G401.6 (cell line): ENCODE results near the gene GIMAP7.
"Not testable (repeated sequence)": the region's sequence is repeated elsewhere in the genome, so short reads cannot be mapped to it uniquely, and the experiment has no call there.

Experiments
- FAIRE-seq: peaks from 2 replicates; lab custom pipeline; 2012; peaks lifted over from hg19 to GRCh38; lab: Jason Lieb, UNC

Gene GIMAP7

DNA sequence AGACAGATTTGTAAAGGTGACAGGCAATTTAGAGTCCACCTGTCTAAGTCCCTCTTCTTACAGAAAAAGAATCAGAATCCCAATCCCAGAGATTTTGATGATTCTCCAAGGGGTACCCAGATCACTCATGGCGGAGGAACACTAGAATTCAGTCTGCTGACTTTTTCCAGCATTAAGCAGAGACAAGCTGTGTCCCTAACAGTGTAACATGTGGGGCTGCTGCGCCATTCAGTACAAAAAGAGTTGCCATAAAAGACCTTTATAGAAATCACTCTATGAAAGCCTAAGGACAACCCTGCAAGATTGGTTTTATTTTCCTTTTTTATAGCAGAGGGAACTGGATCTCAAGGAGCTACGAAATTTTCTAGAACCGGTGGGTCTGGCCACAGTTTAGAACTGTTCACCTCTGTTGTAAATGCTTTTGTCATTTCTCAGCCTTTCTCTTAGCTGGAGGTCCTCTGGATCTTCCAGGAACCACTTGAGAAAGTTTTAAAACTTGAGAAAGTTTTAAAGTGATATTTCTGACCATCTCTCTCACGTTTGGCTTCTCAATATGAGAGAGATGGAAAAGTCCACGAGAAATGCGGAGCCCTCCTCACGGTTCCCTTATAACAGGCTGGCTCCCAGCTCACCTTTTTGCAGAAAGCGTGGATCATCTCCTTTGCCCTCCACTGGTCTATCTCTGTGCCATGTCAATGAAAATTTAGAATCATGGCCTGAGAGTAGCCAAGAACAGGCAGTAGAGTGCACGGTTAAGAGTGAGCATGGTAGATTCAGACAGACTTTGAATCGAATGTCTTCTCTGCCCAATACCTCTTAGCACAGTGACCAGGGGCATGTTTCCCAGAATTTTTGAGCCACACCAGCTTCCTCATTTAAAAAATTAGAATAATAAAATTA lies 826 bp downstream of the GIMAP7 start:
- no peak for FAIRE-seq

DNA sequence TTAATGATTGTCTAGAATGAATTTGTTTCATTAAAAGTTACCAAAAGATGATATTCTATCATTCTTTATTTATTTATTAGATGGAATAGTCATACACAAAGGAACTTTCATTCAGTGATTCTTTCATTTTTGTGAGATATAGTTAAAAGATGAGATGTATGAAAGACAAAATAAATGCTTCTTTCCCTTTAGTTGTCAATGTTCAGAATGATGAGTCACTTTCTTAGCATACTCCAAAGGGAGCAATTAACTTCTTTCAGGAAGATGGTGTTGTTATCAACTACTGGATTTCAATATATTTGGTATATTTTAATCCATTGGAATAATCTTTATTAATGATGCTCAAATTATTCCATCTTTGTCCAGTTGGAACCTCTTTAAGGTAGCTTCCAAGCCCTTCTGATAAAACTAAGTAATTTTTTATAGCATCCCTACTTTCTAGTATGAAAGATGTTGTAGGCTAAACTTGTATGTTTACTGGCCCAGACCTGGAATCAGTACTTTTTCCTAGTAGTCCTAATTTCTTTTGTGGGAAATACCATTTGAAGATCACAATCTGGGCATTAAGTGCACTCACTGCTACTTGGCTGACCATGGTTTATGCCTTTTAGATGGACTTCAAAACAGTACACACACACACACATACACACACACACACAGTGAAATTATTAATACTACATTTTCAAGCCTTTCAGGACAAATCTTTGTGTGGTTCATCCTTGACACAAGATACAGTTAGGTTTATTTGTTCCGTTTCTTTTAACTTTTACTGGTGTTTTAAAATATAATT lies 2.5 kb downstream of the GIMAP7 start:
- FAIRE-seq = no peak

DNA sequence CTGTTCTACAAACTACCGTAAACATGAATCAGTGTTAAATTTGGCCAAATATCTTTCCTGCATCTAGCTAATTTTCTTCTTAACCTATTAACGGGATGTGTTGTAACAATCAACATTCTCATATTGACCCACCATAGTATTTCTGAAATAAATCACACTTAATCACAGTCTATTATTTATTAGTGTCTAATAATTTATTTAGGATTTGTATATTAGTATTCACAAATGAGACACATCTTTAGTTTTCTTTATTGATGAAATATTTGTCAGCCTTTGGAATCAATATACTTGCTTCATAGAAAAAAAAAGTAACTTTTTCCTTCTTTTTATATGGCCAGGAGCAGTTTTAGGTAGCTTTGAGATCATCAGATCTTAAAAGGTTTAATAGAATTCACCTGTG lies 4.6 kb downstream of the GIMAP7 start:
- no peak for FAIRE-seq

DNA sequence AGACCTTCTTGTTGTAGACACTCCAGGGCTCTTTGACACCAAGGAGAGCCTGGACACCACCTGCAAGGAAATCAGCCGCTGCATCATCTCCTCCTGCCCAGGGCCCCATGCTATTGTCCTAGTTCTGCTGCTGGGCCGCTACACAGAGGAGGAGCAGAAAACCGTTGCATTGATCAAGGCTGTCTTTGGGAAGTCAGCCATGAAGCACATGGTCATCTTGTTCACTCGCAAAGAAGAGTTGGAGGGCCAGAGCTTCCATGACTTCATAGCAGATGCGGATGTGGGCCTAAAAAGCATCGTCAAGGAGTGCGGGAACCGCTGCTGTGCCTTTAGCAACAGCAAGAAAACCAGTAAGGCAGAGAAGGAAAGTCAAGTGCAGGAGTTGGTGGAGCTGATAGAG lies 5.5 kb downstream of the GIMAP7 start:
- FAIRE-seq = no peak

DNA sequence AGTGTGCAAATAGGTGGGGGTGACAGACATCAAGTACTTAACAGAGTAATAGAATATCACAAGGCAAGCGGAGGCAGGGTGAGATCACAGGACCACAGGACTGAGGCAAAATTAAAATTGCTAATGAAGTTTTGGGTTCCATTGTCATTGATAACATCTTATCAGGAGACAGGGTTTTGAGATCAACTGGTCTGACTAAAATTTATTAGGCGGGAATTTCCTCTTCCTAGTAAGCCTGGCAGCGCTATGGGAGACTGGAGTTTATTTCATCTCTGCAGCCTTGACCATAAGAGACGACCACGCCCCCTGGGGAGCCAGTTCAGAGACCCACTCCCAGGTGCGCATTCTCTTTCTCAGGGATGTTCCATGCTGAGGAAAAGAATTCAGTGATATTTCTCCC lies 8.3 kb downstream of the GIMAP7 start:
- FAIRE-seq = not testable (repeated sequence)

DNA sequence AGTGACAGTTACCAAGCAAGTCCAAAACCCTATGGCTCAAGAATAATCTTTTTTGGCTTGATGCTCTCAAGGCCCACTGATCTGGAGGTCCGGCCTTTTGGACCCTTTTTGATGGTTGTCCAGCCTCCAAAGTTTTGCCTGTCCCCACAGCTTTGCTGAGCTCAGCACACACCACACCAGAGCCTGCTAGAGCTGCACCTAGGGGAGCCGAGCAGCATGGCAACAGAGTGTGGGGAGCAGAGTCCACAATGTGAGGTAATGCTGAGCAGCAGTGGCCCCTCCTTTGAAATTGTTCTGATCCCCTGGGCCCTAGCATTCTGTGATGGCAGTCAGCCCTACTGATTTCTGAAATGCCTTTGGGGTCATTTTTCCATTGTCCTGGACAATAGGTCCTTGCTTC lies 9.3 kb downstream of the GIMAP7 start:
- no peak for FAIRE-seq

DNA sequence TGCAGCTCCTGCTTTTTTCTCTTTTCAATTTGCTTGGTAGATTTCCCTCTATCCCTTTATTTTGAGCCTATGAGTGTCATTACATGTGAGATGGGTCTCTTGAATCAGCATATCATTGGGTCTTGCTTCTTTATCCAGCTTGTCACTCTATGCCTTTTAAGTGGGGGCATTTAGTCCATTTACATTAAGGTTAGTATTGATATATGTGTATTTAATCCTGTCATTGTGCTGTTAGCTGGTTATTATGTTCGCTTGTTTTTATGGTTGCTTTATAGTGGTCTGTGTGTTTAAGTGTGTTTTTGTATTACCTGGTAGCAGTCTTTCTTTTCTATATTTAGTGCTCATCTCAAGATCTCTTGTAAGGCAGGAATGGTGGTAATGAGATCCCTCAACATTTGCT lies 17.0 kb downstream of the GIMAP7 start:
- FAIRE-seq = no peak

DNA sequence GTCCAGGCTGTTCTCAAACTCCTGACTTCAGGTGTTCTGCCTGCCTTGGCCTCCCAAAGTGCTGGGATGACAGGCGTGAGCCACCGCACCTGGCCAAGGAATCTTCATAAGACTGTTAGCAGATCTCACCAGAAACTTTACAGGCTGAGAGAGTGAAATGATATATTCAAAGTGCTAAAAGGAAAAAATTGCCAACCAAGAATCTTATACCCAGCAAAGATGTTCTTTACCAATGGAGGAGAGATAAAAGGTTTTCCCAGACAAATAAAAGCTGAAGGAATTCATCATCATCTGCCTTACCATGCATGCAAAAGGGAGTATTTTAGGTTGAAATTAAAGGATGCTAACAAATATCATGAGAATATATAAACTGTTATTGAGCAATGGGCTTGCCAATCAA lies 23.6 kb downstream of the GIMAP7 start:
- FAIRE-seq = no peak

DNA sequence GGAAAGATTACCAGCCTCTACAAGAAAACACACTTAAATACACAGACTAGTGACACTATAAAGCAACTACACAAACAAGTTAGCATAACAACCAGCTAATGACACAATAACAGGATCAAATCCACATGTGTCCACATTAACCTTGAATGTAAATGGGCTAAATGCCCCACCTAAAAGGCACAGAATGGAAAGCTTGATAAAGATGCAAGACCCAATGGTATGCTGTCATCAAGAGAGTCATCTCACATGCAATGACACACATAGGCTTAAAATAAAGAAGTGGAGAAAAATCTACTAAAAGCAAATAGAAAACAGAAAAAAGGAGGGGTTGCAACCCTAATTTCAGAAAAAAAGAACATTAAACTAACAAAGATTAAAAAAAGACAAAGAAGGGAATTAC lies 38.5 kb downstream of the GIMAP7 start:
- FAIRE-seq = no peak

DNA sequence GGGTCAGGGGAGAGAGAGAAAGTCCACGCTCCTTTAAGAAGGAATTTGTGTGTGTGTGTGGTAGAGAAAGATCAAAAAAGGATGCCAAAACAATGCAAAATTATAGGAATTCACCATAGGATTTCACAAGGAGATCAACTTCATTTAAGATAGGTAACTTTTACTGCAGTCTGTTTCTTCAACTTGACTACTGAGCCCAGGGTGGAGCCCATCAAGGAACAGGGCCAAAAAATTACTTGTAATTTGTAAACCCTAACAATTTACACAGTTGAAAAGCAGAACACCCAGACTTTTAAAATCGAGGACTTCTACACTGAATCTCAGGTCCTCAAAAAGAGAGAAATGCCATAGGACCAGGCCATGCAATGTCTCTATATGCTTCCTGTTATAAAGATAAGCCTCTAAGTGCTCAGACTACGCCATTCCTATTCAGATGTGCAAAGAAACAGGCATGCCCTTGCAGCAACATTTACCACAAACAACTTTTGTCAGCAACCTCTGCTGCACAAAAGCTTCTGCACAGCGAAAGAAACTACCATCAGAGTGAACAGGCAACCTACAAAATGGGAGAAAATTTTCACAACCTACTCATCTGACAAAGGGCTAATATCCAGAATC lies 42.0 kb downstream of the GIMAP7 start:
- no peak for FAIRE-seq

DNA sequence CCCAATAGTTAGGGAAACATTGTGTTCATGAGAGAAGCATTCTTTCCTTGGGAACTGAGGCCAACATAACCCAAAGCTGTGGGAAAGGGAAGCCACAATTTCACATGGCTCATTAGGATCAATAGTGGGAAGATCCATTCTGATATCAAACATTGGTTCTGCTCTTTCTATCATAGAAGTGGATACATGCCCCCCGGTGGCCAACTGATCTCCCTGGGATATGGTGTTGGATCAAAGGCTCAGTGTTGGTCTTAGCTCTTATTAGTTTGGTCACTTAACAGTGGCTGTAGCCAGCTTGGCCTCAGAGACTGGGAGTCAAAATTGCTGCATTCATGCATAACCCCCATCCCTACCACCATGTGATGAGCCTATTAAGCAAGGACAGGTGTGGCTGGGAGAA lies 45.8 kb downstream of the GIMAP7 start:
- FAIRE-seq = no peak

DNA sequence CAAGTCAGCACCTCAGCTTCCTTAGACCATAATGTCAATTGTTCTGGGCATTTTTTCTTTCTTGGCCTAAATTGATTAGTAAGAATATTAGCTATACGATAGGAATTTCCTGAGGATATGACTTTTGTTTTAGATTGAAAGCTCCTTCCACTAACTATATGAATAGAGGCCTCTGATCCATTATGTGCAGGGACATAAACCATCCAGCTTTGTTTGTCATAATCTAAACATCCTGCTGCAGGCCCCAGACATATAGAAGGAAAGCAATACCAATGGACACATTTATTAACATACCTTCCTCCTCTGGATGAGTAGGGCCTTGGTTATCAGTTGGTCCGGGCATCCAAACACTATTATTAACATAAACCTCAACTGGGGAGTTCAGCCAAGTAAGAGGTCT lies 48.2 kb downstream of the GIMAP7 start:
- no peak for FAIRE-seq

DNA sequence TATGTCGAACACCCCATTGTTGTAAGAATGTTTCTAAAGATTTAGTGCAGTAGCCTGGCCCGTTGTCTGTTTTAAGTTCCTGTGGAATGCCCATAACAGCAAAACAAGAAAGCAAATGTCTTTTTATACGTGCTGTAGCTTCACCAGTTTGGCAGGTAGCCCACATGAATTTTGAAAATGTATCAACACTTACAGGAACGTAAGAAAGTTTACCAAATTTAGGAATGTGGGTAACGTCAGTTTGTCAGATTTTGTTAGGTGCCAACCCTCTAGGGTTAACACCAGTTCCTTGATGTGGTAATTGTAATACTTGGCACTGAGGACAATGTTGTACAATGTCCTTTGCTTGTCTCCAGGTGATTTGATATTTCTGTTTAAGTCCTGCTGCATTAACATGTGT lies 49.3 kb downstream of the GIMAP7 start:
- FAIRE-seq = no peak

DNA sequence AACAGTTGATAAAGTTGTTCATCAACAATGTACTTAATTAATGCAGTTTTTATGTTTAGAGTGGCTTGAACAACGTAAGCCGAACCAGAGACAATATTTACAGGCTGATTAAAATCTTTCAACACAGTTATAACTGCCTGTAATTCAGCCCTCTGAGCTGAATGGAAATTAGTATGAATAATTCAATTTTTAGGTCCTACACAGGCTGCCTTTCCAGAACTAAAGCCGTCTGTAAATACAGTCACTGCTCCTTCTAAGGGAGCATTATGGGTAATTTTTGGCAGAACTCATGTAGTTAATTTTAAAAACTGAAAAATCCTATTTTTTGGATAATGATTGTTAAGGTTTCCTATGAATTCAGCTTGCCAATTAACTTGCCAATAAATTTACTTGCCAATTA lies 49.9 kb downstream of the GIMAP7 start:
- FAIRE-seq = no peak

DNA sequence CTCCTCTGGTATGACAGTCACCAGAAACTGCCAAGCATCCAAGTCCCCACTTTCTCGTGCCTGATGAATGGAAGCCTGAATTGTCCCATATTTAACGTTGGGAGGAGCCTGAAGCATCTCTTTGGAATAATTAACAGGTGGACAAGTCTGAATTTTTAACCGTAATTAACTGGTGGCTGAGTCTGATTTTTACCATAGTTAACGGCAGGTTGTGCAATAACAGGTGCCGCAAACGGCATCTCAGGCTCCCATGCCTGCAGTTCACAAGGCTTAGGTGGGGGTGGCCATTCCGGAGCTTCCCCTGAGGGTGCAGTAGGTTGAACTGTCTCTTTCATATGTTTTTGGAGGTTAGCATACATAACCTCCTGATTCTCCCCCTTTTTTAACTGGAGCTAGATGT lies 50.6 kb downstream of the GIMAP7 start:
- FAIRE-seq = no peak

DNA sequence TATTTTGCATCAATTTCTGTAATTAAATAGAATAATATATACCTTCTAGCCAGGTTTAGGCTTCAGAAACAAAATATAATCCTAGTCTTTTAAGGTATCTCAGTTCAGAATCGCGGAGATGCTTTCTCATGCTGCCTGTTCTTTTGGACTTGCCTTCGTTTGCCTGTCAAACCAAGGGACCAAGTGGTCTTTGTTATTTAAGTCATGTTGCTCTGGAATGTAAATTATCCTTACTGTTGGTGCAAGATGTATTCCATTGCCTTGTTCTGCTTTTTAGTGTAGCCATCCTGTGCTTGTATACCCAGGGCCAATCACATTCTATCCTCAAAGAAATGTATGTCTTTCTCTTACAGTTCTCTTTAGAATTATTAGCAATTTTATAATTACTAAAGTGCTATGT lies 51.5 kb downstream of the GIMAP7 start:
- no peak for FAIRE-seq

DNA sequence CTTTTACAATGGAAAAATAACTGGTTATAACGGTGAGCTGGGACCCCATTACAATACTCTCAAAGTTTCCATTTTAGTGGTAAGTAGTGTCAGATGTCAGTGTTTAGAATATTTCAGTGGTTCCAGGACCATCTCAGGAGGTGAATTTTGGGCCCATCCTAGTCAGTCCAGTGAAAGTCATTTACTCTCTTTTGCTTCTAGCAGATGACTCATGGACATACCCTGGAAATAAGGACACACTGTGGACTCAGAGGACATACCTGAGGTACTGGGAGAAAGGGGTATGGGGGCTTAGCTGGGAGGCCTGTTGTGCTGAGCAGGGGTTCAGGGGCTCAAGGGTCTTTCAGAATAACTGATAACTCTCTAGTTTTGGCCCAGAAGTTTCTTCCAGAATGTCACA lies 51.9 kb downstream of the GIMAP7 start:
- no peak for FAIRE-seq

DNA sequence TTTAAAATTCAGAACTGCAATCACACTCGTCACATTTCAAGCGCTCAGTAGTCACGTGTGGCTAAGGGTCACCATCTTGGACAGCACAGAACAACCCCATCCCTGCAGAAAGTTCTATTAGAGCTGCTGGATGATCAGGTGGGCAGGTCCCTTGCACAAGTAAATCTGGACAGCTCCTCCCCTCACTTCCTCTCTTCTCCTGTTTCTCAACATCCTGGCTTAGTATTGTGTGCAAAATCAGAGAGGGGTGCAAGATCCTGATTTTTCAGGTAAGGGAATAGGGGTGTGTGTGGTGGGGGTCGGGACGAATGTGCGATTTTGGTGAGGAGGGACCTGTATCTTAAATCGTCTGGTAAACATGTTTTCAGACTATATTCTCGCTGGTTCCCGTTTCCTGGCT lies 52.5 kb downstream of the GIMAP7 start, which contains the start of gene GIMAP4:
TSS of gene GIMAP4 (plus strand) at position 222 of the 400 bp plus-strand sequence. CDS start 2,512 bp downstream, outside the sequence.
- no peak for FAIRE-seq

DNA sequence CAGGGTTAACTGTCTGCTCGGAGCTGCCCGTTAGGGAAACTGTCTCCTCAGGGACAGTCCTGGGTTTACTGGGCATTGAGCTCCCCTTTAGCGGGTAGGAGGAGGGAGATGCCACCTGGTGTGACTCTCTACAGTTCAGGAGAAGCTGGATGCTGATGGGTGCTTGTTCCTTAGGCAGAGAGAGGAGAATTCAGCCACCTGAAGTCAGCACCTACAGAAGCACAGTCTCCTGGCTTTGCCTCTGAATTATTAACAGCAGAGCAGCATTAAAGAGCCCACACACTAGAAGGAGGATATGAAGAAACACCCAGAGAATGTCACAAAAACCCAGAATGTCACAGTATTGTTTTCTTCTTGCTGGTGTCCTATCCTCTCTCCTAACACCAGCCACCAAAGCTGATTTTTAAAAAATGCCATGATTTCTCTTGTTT lies 53.2 kb downstream of the GIMAP7 start:
- FAIRE-seq = no peak

DNA sequence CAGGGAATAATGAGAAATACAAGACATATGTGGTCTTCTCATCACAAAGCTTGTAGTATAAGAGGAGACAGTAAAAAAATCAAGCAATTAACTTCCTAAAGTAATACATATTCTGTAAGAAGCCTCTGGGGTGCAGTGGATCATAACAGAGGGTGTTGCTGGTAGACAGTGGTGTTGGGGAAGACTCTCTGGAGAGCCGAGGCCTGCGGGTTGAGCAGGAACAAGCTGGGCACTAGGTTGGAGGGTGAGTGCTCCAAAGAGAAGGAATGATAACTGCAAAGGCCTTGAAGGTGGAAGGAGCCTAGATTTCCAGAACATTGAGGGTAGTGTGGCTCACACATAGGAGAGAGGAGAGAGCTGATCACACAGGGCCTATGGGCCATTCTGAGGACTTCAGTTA lies 54.0 kb downstream of the GIMAP7 start:
- FAIRE-seq = no peak

DNA sequence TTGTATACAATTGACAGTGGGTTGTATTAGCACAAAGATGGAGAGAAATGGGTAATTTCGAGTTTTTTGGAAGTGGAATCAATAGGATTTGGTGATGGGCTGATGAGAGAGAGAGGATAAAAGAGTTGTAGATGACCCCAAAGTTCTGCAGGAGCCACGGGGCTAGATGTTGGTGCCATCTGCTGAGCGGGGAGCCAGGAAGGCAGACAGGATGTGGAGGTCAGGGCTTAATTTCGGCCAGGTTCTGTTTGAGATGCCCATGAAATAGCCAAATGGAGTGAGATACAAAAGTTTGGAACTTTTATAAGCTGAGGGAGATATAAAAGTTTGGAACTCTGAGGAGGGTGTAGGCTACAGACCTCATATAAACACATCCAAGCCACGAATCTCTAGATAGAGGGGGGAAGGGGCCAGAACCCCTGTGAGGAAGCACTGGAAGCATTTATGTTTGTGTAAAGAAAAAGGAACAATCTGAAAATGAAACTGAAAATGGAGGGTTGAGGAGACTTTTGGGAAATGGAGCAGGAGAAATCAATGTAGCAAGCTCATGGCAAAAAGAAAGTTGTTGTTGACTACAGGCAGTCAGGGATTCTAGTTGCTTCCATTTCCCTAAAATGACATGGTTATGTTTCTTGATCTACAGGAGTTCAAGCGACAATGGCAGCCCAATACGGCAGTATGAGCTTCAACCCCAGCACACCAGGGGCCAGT lies 54.7 kb downstream of the GIMAP7 start:
- no peak for FAIRE-seq
